ENCODE measurements around the gene ATP5MC2.

Gene ATP5MC2

DNA sequence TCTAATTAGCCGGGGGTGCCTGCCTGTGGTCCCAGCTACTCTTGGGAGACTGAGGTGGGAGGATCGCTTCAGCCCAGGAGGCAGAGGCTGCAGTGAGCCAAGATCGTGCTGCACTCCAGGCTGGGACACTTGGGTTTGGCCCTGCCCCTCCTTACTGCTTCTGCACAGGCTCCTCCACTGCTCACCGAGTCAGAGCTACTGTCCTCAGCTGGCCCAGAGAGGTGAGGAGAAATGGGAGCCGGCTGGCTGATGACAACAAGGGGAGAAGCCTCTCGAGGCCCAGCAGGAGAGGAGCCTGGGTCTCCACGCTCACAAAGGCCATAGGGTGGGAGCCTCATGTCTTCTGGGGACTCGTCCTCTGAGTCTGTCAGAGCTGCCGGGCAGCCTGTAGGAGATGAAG, 37.6 kb upstream of the ATP5MC2 start:
- DNase-seq (ENCODE audit: low read depth), result no peak
- no peak for TF ChIP-seq CTCF (IDR thresholded peaks at IDR 0.05; ENCODE audit: control insufficient read depth, extremely low read depth, insufficient read depth)
- no peak overlapping the region for H3K4me3 ChIP-seq (ENCODE audit: low read depth, low read length)

GRCh38 chr12:53712059-53712643, 36.3 kb upstream of the ATP5MC2 start:
- no peak overlapping the region for H3K4me3 ChIP-seq (ENCODE audit: low read depth, low read length)
- TF ChIP-seq CTCF (IDR thresholded peaks at IDR 0.05; ENCODE audit: control insufficient read depth, extremely low read depth, insufficient read depth), result no peak
- DNase-seq (ENCODE audit: low read depth), result no peak

DNA sequence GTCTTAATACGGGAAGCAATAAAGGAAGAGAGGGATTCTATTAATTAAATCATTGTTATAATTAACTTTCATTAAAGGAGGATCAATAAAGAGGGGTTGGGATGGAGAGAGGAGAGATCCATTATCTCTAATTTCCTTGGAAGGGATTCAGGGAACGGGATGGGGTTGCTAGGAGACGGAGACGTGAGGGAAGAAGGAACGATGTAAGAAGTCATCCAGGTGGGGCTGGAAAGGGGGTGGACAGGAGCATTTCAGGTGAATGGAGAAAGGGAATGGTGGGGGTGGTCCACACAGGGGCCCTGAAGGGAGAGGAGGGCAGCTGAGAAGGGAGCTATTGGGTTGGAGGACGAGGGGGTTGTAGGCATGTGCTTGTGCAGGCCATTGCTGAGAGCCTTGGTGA, 34.2 kb upstream of the ATP5MC2 start:
- no peak overlapping the region for H3K4me3 ChIP-seq (ENCODE audit: low read depth, low read length)
- TF ChIP-seq CTCF (IDR thresholded peaks at IDR 0.05; ENCODE audit: control insufficient read depth, extremely low read depth, insufficient read depth), result no peak
- no peak for DNase-seq (ENCODE audit: low read depth)

DNA sequence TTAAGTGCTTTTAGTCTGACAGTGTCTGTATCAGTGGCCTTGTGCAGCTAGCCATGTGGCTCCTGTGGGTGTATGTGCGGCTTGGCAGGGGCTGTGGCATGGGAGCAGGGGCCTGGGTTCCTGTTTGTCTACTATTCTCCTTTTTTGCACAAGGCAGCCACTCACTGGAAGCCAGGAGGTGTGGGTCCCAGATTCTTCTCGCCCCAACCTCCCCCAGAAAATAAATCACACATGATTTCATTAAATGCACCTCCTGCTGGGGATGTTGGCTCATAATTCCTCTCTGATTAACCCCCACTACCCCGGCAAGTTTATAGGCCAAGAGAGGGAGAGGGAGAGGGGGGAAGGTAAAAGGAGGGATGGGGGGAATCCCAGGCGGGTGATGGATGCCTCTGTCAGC, 33.8 kb upstream of the ATP5MC2 start:
- TF ChIP-seq CTCF (IDR thresholded peaks at IDR 0.05; ENCODE audit: control insufficient read depth, extremely low read depth, insufficient read depth), result no peak

GRCh38 chr12:53706080-53706479, 30.2 kb upstream of the ATP5MC2 start:
- no peak for DNase-seq (ENCODE audit: low read depth)
- no peak overlapping the region for H3K4me3 ChIP-seq (ENCODE audit: low read depth, low read length)
- TF ChIP-seq CTCF (IDR thresholded peaks at IDR 0.05; ENCODE audit: control insufficient read depth, extremely low read depth, insufficient read depth), result no peak

More for the DNA sequence above, 33.8 kb upstream of the ATP5MC2 start:
- H3K4me3 ChIP-seq (ENCODE audit: low read depth, low read length), result no peak overlapping the region
- DNase-seq (ENCODE audit: low read depth), result no peak

DNA sequence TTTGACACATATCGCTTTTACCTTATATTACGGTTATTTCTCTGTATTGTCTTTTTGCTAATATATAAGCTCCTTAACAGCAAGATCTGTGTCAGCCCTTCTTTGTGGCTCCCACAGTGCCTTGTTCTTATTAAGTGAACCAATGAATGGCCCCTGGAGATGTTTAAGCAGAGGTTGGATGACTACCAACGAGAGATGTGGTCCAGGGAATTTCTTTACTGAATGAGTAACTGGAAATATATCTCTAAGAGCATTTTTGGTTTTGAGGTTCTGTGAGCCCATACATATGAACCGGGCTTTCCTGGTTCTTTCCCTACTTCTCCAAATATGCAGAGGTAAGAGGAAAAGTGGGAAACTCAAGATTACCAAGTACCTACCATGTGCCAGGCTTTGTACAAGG, 27.9 kb upstream of the ATP5MC2 start:
- no peak for DNase-seq (ENCODE audit: low read depth)
- no peak for TF ChIP-seq CTCF (IDR thresholded peaks at IDR 0.05; ENCODE audit: control insufficient read depth, extremely low read depth, insufficient read depth)
- no peak overlapping the region for H3K4me3 ChIP-seq (ENCODE audit: low read depth, low read length)
